ENCODE data around the gene ADAMTSL5. TPM values are rescaled to one million over a fixed set of nuclear protein-coding genes. Genes with fewer than 3 reads are reported as not detected.
"Not testable (repeated sequence)": the region's sequence is repeated elsewhere in the genome, so short reads cannot be mapped to it uniquely, and the experiment has no call there.

The ADAMTSL5 gene
- total and polyA plus RNA-seq, 9 of the 15 experiments (the other 6 are each of a cell fraction or from before 2014, with no cell fraction given) = 1.0 to 11.6 (median 4.1) TPM

DNA sequence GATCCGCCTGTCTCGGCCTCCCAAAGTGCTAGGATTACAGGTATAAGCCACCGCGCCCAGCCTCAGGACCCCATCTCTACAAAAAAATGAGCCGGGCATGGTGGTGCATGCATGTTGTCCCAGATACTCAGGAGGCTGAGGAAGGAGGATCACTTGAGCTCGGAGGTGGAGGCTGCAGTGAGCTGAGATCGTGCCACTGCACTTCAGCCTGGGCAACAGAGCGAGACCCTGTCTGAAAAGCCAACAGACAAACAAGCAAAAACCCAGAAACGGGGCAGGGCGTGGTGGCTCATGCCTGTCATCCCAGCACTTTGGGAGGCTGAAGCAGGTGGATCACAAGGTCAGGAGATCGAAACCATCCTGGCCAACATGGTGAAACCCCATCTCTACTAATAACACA is 18.0 kb upstream of the ADAMTSL5 start:
- H3K36me3 ChIP-seq (ENCODE audit: control insufficient read depth, insufficient read depth, low read length); H2AFZ ChIP-seq (ENCODE audit: low read depth, low read length); H3K79me2 ChIP-seq (ENCODE audit: control insufficient read depth, insufficient read depth, low read length); H3K4me2 ChIP-seq (ENCODE audit: insufficient read depth, low read length); FAIRE-seq; intact Hi-C loops (cut with micrococcal nuclease); DNase-seq (ENCODE audit: extremely low read depth in 1 of 4, low spot score in 3 of 4); H3K9me3 ChIP-seq (replicated peaks; ENCODE audit: control insufficient read depth, insufficient read depth, low read depth, low read length); ATAC-seq; H3K27ac ChIP-seq (ENCODE audit: extremely low read depth, low read depth, low read length); CTCF ChIA-PET (ENCODE audit: low intra/inter-chr PET ratio); BruUV-seq (replicated peaks); H4K20me1 ChIP-seq (replicated peaks; ENCODE audit: control insufficient read depth, insufficient read depth, low read length); H3K4me3 ChIP-seq; in situ Hi-C loops (cut with MboI); H3K9me1 ChIP-seq (ENCODE audit: control insufficient read depth, insufficient read depth, low read length); H3K9ac ChIP-seq (ENCODE audit: insufficient read depth in 1 of 2, low read depth in 2 of 2, low read length in 2 of 2): not testable (repeated sequence)
- peak; percentile 96 for TF ChIP-seq ZNF121 (CRISPR knock-in tag; conservative IDR thresholded peaks at IDR 0.05)
- TF ChIP-seq BCOR (IDR thresholded peaks at IDR 0.05) = peak; percentile 46; the same call in 1 of the 2 replicates
- POLR2A ChIA-PET = interaction anchor here (0.6 kb wide), 1 partner anchor 122 kb away, joined by 3 read pairs; no protein-coding TSS in a partner anchor
- peaks cover 9 to 31% of the 10 kb centered on the region in 2 experiments; a peak in 2 of 5 replicates for H3K27me3 ChIP-seq (ENCODE audit: control insufficient read depth in 2 of 2, insufficient read depth in 2 of 2, low read length in 2 of 2)
- peaks cover 0 to 32% of the 10 kb centered on the region in 2 experiments; a peak in 2 of 5 replicates for H3K4me1 ChIP-seq (replicated peaks in 1 of 2; ENCODE audit: control insufficient read depth in 2 of 2, insufficient read depth in 2 of 2, low read length in 2 of 2)
- 25% methylated on average over 9 of the region's 11 CpGs for WGBS (ENCODE audit: insufficient coverage, low coverage, missing lambda C conversion rate)

DNA sequence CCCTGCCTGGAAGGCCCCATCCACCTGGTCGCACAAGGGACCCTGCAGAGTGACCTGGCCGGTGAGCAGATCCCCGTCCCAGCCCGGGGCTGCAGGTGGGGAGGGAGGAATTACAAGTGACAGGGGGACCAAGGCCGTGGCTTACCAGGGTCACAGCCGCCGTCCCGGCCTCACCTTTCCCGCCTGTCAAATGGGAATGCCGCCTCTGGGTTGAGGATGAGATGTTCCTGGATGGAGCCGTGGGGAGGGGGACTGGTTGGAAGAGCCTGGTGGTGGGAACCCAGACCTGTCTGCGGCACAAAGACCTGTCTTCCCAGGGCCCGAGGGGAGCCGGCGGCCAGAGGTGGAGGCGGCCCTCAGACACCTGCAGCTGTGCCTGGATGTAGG is 16.6 kb upstream of the ADAMTSL5 start:
- no peaks in the 10 kb centered on the region for H3K9me3 ChIP-seq (replicated peaks; ENCODE audit: control insufficient read depth, insufficient read depth, low read depth, low read length)
- H3K9me1 ChIP-seq (ENCODE audit: control insufficient read depth, insufficient read depth, low read length) = no peaks in the 10 kb centered on the region
- BruUV-seq (replicated peaks) = no TSS peak
- no peaks in the 10 kb centered on the region for H3K79me2 ChIP-seq (ENCODE audit: control insufficient read depth, insufficient read depth, low read length)
- intact Hi-C loops (cut with micrococcal nuclease) (no loop called here), in situ Hi-C loops (cut with MboI) (no loop called here)
- ATAC-seq (no peak), FAIRE-seq (no peak), DNase-seq (ENCODE audit: extremely low read depth in 1 of 4, low spot score in 3 of 4) (no peak)
- WGBS (ENCODE audit: insufficient coverage, low coverage, missing lambda C conversion rate) = 7% methylated on average over 15 of the region's 16 CpGs
- peaks cover 8% of the 10 kb centered on the region for H4K20me1 ChIP-seq (replicated peaks; ENCODE audit: control insufficient read depth, insufficient read depth, low read length)
- no peak overlapping the region for H3K4me2 ChIP-seq (ENCODE audit: insufficient read depth, low read length)
- ChIA-PET POLR2A (no interaction called here), CTCF (ENCODE audit: low intra/inter-chr PET ratio) (no interaction called here)
- H3K4me3 ChIP-seq = no peak overlapping the region
- no peaks in the 10 kb centered on the region for H3K36me3 ChIP-seq (ENCODE audit: control insufficient read depth, insufficient read depth, low read length)
- no peak overlapping the region; a peak in 1 of 4 replicates for H3K9ac ChIP-seq (ENCODE audit: insufficient read depth in 1 of 2, low read depth in 2 of 2, low read length in 2 of 2)
- H3K27ac ChIP-seq (ENCODE audit: extremely low read depth, low read depth, low read length) = no peak overlapping the region
- H2AFZ ChIP-seq (ENCODE audit: low read depth, low read length) = no peak overlapping the region
- H3K4me1 ChIP-seq (replicated peaks in 1 of 2; ENCODE audit: control insufficient read depth in 2 of 2, insufficient read depth in 2 of 2, low read length in 2 of 2) = peaks cover 2 to 39% of the 10 kb centered on the region in 2 experiments; a peak in 3 of 5 replicates
- H3K27me3 ChIP-seq (ENCODE audit: control insufficient read depth in 2 of 2, insufficient read depth in 2 of 2, low read length in 2 of 2) = peaks cover 17 to 45% of the 10 kb centered on the region in 2 experiments; a peak in 4 of 5 replicates
- TF ChIP-seq GTF2E2 (tag; IDR thresholded peaks at IDR 0.05) (no peak), ELF2 (CRISPR knock-in tag; IDR thresholded peaks at IDR 0.05) (no peak), SIX5 (IDR thresholded peaks at IDR 0.05; ENCODE audit: borderline replicate concordance in 1 of 2, insufficient read depth in 1 of 2, low read depth in 1 of 2, low read length in 2 of 2) (no peak), ZKSCAN1 (IDR thresholded peaks at IDR 0.05; ENCODE audit: low read depth, low read length) (no peak)
- TF ChIP-seq, protein P1, sequence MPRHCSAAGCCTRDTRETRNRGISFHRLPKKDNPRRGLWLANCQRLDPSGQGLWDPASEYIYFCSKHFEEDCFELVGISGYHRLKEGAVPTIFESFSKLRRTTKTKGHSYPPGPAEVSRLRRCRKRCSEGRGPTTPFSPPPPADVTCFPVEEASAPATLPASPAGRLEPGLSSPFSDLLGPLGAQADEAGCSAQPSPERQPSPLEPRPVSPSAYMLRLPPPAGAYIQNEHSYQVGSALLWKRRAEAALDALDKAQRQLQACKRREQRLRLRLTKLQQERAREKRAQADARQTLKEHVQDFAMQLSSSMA (CRISPR knock-in tag; IDR thresholded peaks at IDR 0.05) = no peak
- TF ChIP-seq, protein P2, sequence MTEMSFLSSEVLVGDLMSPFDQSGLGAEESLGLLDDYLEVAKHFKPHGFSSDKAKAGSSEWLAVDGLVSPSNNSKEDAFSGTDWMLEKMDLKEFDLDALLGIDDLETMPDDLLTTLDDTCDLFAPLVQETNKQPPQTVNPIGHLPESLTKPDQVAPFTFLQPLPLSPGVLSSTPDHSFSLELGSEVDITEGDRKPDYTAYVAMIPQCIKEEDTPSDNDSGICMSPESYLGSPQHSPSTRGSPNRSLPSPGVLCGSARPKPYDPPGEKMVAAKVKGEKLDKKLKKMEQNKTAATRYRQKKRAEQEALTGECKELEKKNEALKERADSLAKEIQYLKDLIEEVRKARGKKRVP (CRISPR knock-in tag; IDR thresholded peaks at IDR 0.05) = no peak
- TF ChIP-seq, protein P3, sequence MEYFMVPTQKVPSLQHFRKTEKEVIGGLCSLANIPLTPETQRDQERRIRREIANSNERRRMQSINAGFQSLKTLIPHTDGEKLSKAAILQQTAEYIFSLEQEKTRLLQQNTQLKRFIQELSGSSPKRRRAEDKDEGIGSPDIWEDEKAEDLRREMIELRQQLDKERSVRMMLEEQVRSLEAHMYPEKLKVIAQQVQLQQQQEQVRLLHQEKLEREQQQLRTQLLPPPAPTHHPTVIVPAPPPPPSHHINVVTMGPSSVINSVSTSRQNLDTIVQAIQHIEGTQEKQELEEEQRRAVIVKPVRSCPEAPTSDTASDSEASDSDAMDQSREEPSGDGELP (CRISPR knock-in tag; IDR thresholded peaks at IDR 0.05; ENCODE audit: borderline replicate concordance) = no peak
